ENCODE results near the gene ID2. TPM values are rescaled to one million over a fixed set of nuclear protein-coding genes. Genes with fewer than 3 reads are reported as not detected.
A peak's percentile ranks its signal among the peaks of the same experiment; 100 is the strongest.

The ID2 gene
- total and polyA plus RNA-seq, 8 donors, result 40.6 to 255 (median 117) TPM

DNA sequence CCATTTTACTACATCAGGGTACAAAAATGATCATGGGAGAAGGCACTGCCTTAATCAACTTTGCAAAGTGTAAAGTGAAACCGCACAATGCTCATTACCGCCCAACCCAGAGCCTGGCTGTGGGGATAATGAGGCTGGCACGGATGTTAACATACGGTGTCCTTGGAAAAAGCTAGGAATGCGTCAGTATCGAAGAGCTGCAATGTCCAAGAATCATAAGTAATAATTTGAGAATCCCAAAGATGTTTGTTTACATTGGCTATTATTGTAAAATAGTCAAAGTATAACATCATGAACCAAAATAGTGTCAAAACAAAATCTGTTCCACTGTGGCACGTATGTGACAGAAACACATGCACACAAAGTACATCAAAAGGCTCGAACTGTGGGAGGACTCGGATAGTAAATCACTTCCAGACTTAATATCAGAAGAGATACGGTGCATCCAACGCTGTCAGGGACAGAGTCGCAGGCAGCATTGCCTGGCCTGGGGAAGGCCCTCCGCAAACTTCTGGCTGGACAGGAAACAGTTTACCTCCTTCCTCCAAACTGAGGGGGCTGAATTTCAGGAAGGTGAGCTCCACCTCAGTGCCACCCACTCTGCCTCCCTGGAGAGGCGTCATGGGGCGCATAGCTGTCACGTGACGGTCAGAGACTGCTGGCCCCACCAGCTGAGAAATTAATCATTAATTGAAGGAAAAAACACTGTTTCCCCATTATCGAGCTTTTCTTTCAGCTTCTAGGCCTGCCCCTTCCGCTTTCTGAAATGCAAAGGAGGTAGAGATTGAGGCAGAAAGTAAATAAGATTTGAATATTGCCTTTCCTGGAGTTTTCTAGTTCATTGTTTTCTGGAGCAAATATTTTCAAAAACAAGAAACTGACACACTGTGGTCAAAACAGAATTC is 1.8 kb upstream of the ID2 start:
- H3K4me3 ChIP-seq, result peak overlapping the region; percentile 57 to 82 (median 76)

DNA sequence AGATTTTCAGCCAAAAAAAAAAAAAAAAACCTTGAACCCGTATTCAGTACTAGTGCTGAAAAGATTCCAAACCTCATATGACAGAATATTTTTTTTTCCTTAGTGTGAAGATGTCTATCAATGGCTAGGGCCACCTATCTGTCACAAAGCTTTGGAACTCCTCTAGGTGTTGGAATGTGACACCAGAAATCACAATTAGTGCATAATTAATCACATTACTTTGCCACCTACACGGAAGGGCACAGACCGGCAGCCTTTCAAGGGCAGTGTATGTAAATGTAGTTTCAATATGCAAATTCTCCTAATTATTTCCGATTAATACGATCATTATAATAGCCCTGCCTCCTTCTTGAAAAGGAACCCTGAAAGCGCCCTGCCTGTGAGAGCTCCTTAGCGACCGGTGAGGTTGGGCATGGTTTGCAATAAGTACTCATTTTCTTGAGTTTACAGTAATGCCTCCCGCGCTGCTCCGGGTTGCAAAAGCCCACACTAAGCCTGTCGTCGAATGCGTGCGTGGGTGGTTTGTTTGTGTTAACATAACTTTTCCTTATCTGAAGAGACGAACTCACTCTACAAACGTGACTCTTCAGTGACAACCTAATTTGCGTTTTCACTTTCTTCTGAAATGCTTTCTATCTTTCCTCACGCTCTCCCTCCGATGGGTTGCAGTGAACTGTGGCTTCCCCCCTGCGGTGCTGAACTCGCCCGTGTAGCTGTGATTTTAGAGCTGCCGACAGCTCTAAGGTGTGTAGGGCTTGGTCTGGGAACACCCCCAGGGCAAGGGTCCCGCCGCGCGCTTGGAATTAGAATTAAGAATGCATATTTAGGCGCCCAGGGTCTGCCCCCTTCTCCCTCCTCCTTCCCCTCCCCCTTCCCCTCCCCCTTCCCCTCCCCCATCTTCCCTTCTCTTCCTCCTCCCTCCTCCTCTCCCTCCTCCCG is 765 bp upstream of the ID2 start:
- Histone ChIP-seq H3K4me1 (peaks cover 47 to 74% (median 67%) of the 10 kb centered on the region in 4 donors), H3K4me3 (peak overlapping the region; percentile 74 to 82 (median 80)), H3K27ac (peak overlapping the region; percentile 95 to 99 (median 98)), H3K36me3 (no peaks in the 10 kb centered on the region), H3K27me3 (peaks cover 0 to 22% (median 4%) of the 10 kb centered on the region in 3 donors), H3K9me3 (no peaks in the 10 kb centered on the region)
- WGBS, 5 donors, result 1% methylated on average over 29 to 30 of the region's 30 CpGs
- TF ChIP-seq CTCF (IDR thresholded peaks at IDR 0.05), result no peak
- TF ChIP-seq POLR2A (IDR thresholded peaks at IDR 0.05), result no peak
- TF ChIP-seq POLR2AphosphoS5 (IDR thresholded peaks at IDR 0.05), result peak in 2 of 3 donors; percentile 88
- no peak for TF ChIP-seq EP300 (IDR thresholded peaks at IDR 0.05)
- peak; percentile 73 to 86 for DNase-seq
- intact Hi-C loops (cut with DNase I; ENCODE audit: low total_unique reads), result no loop called here

More for the DNA sequence above, 1.8 kb upstream of the ID2 start:
- TF ChIP-seq POLR2AphosphoS5 (IDR thresholded peaks at IDR 0.05), result peak; percentile 29 to 91 (median 90)
- no peak for TF ChIP-seq EP300 (IDR thresholded peaks at IDR 0.05)
- peak in 2 of 4 donors; percentile 48 to 49 for TF ChIP-seq POLR2A (IDR thresholded peaks at IDR 0.05)
- no peak for TF ChIP-seq CTCF (IDR thresholded peaks at IDR 0.05)
- Histone ChIP-seq H3K27me3 (peaks cover 0 to 23% (median 5%) of the 10 kb centered on the region in 3 donors), H3K36me3 (no peaks in the 10 kb centered on the region), H3K27ac (peak overlapping the region; percentile 64 to 99 (median 98)), H3K4me1 (peaks cover 45 to 68% (median 61%) of the 10 kb centered on the region in 4 donors), H3K9me3 (peaks cover 0 to 1% (median 0%) of the 10 kb centered on the region in 4 donors)
- intact Hi-C loops (cut with DNase I; ENCODE audit: low total_unique reads), result no loop called here
- DNase-seq, result peak; percentile 76 to 93
- WGBS, 5 donors, result 11 to 27% (median 15%) methylated on average over 19 of the region's 19 CpGs

DNA sequence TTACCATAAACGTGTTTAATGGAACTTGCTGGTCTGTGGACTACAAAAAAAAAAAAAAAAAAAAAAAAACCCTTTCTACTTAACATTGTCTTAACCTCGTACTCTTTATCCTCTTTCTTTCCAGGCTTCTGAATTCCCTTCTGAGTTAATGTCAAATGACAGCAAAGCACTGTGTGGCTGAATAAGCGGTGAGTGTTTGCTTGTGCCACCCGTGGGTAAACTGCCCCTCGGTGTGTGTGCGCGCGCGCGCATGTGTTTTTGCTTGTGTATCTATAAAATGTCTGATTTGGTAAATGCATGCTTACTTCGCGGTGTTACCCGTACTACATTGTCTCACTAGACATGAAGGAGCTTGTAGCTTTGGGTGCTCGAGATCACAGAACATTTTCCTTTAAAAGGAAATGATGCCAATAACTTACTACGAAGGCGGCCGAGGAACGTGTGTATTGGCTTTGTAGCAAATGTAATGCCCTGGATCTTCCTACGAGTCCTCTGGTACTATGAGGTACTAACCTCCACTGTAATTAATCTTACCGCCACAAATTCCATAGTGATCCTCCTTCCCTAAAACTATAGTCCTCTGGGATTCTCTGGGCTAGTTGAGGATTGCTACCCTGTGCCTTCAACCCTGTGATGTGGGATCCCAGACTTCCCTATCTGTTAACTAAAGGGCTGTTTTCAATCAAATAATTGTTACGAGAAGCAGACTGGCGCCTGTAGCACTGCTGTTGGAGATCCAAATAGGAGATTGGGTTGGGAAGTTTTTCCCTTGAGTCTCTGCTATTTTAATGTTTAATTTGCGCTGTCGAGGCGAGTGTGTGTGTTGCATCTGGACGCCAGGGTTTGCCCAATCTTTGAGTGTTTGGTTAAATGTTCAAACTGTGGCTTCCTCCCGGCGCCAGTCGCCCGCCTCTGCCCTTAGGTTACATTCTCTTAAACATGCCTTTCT is 1.1 kb downstream of the ID2 start:
- intact Hi-C loops (cut with DNase I; ENCODE audit: low total_unique reads), result no loop called here
- H3K4me1 ChIP-seq, result peaks cover 32 to 56% (median 48%) of the 10 kb centered on the region in 4 donors
- 1 to 2% (median 2%) methylated on average over 30 of the region's 30 CpGs for WGBS, 5 donors
- no peaks in the 10 kb centered on the region for H3K9me3 ChIP-seq
- peaks cover 0 to 10% (median 0%) of the 10 kb centered on the region in 3 donors for H3K27me3 ChIP-seq
- no peaks in the 10 kb centered on the region for H3K36me3 ChIP-seq
- TF ChIP-seq POLR2AphosphoS5 (IDR thresholded peaks at IDR 0.05), result peak in 2 of 3 donors; percentile 4 to 26
- no peak for TF ChIP-seq POLR2A (IDR thresholded peaks at IDR 0.05)
- no peak for TF ChIP-seq CTCF (IDR thresholded peaks at IDR 0.05)
- no peak for TF ChIP-seq EP300 (IDR thresholded peaks at IDR 0.05)
- peak overlapping the region; percentile 74 to 82 (median 80) for H3K4me3 ChIP-seq
- peak; percentile 45 to 72 for DNase-seq
- H3K27ac ChIP-seq, result peak overlapping the region; percentile 64 to 99 (median 95)
